Measurements from ENCODE around the gene CIAPIN1. TPM values are rescaled to one million over a fixed set of nuclear protein-coding genes. Genes with fewer than 3 reads are reported as not detected.
"Not testable (repeated sequence)": the region's sequence is repeated elsewhere in the genome, so short reads cannot be mapped to it uniquely, and the experiment has no call there.

Gene CIAPIN1
- total and polyA plus RNA-seq, 2 experiments from 2014 or later, result 65.5 to 156 TPM

GRCh38 chr16:57446531-57447185 lies 527 bp downstream of the CIAPIN1 start:
- Histone ChIP-seq H3K27me3 (no peaks in the 10 kb centered on the region), H3K9me3 (ENCODE audit: low read depth) (no peaks in the 10 kb centered on the region), H3K27ac (peak overlapping the region; percentile 81), H3K36me3 (peaks cover 13% of the 10 kb centered on the region), H3K4me1 (ENCODE audit: low read depth) (peaks cover 19% of the 10 kb centered on the region), H3K4me3 (peak overlapping the region; percentile 83)
- peak in 1 of 2 donors; percentile 32 for DNase-seq (ENCODE audit: low read depth in 1 of 2, low spot score in 1 of 2)
- TF ChIP-seq CTCF (IDR thresholded peaks at IDR 0.05; ENCODE audit: low read depth, low read length), result no peak

- Histone ChIP-seq H3K27me3 (no peaks in the 10 kb centered on the region), H3K4me3 (no peak overlapping the region), H3K9me3 (ENCODE audit: low read depth) (no peaks in the 10 kb centered on the region), H3K27ac (no peak overlapping the region), H3K36me3 (peaks cover 4% of the 10 kb centered on the region), H3K4me1 (ENCODE audit: low read depth) (peaks cover 19% of the 10 kb centered on the region)
- no peak for TF ChIP-seq CTCF (IDR thresholded peaks at IDR 0.05; ENCODE audit: low read depth, low read length)
- DNase-seq (ENCODE audit: low read depth in 1 of 2, low spot score in 1 of 2), result no peak
These were observed 1.7 kb downstream of the CIAPIN1 start for GRCh38 chr16:57445510-57445909.

DNA sequence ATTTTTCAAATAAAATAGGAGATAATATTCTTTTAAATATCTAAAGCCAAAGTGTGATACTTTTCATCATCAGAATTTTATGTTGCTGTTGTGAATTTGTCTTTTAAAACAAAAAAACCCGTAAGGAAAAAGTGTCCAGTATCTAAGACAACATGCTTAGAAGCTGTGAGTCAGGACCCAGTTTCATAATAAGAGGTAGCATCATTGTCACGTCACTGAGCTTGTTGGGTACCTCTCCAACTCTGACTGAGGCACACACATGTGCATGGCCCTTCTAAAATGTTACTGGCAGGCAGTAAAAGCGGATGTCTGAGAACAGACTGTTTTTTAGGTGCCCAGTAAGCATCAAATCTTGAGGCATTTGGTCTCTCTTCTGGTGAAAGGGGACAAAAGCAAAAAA lies 2.5 kb downstream of the CIAPIN1 start:
- Histone ChIP-seq H3K4me1 (ENCODE audit: low read depth) (peaks cover 19% of the 10 kb centered on the region), H3K4me3 (no peak overlapping the region), H3K27me3 (no peaks in the 10 kb centered on the region), H3K9me3 (ENCODE audit: low read depth) (no peaks in the 10 kb centered on the region), H3K36me3 (peaks cover 2% of the 10 kb centered on the region), H3K27ac (no peak overlapping the region)
- peak in 1 of 2 donors; percentile 41 for DNase-seq (ENCODE audit: low read depth in 1 of 2, low spot score in 1 of 2)
- no peak for TF ChIP-seq CTCF (IDR thresholded peaks at IDR 0.05; ENCODE audit: low read depth, low read length)

DNA sequence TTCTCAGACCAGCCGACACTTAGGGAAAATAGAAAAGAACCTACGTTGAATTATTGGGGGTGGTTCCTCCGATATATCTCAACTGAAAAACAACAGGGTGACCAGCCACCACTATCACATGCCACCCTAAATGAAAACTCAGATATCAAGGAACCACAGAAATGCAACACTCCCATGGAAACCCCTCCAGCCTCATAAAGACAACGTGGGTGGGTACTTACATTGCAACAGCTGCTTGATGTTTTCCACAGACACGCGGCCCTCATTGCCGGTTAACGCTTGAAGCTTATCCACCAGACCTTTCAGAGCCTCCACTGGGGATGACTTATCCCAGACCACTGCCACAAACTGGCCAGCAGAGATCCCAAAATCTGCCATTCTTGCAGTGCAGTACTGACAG lies 6.6 kb downstream of the CIAPIN1 start:
- H3K27me3 ChIP-seq; DNase-seq (ENCODE audit: low read depth in 1 of 2, low spot score in 1 of 2); H3K4me1 ChIP-seq (ENCODE audit: low read depth); H3K9me3 ChIP-seq (ENCODE audit: low read depth); H3K27ac ChIP-seq; H3K4me3 ChIP-seq: not testable (repeated sequence)
- peaks cover 33% of the 10 kb centered on the region for H3K36me3 ChIP-seq

DNA sequence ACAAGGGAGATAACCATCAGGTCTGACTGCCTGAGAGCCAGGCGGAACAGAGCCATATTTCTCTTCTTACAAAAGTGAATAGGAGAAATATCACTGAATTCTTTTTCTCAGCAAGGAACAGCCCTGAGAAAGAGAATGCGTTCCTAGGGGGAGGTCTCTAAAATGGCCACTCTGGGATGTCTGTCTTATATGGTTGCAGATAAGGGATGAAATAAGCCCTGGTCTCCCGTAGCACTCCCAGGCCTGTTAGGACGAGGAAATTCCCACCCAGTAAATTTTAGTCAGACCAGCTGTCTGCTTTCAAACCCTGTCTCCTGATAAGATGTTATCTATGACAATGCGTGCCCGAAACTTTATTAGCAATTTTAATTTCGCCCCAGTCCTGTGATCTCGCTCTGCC lies 7.2 kb downstream of the CIAPIN1 start:
- not testable (repeated sequence) for DNase-seq (ENCODE audit: low read depth in 1 of 2, low spot score in 1 of 2)

DNA sequence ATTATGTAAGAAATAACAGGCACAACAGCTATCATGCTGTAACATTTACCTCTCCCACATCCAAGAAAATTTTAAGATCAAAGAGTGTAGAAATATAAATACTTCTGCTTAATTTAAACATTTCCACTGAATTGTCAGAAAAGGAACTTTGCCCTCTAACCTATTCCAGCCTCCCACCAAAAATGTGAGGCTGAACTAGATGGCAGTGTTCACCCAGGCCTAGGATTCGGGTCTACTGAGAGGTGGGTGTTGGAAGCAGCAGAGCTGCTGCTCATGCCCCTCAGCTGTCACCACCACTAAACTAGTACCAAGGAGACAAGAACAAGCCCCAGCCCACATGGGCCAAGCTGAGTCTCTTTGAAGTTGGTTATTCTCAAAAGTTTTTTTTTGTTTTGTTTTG lies 11.3 kb downstream of the CIAPIN1 start:
- H3K4me1 ChIP-seq (ENCODE audit: low read depth), result no peaks in the 10 kb centered on the region

More for the DNA sequence above, 7.2 kb downstream of the CIAPIN1 start:
- H3K36me3 ChIP-seq, result peaks cover 38% of the 10 kb centered on the region
- H3K9me3 ChIP-seq (ENCODE audit: low read depth); H3K27ac ChIP-seq; H3K4me1 ChIP-seq (ENCODE audit: low read depth); H3K27me3 ChIP-seq; H3K4me3 ChIP-seq: not testable (repeated sequence)

More for the DNA sequence above, 11.3 kb downstream of the CIAPIN1 start:
- no peak for DNase-seq (ENCODE audit: low read depth in 1 of 2, low spot score in 1 of 2)
- Histone ChIP-seq H3K9me3 (ENCODE audit: low read depth) (no peaks in the 10 kb centered on the region), H3K27ac (no peak overlapping the region), H3K4me3 (no peak overlapping the region), H3K27me3 (no peaks in the 10 kb centered on the region), H3K36me3 (peaks cover 78% of the 10 kb centered on the region)
- no peak for TF ChIP-seq CTCF (IDR thresholded peaks at IDR 0.05; ENCODE audit: low read depth, low read length)
